Fibroblast of lung (primary cell): Measurements from ENCODE around the gene P2RX1.

ENCODE experiments used
- CTCF ChIP-seq, 2 donors: IDR thresholded peaks in 1 of 2; conservative IDR thresholded peaks in 1 of 2; 1 replicate in 1 of 2; 2 replicates in 1 of 2; pipeline ENCODE4 v1.5.1; 2011 to 2012; ENCODE audit warnings: low read length in 2 of 2, control low read depth in 1 of 2, inconsistent platforms in 1 of 2, low read depth in 1 of 2, mild to moderate bottlenecking in 1 of 2
- EZH2 ChIP-seq: IDR thresholded peaks from 2 replicates; pipeline ENCODE4 v1.5.1; 2012; ENCODE audit warnings: low read length, control low read depth, mild to moderate bottlenecking; ENCODE audit errors: missing control alignments

- no peak for TF ChIP-seq CTCF (conservative IDR thresholded peaks at IDR 0.05 in 1 of 2, IDR thresholded peaks at IDR 0.05 in 1 of 2; ENCODE audit: low read depth in 1 of 2, low read length in 2 of 2)
- TF ChIP-seq EZH2: no peak
Observed at GRCh38 chr17:3918372-3919122, 2.3 kb upstream of the P2RX1 start.
